GM23338 (cell line): Measurements from ENCODE around the gene ST8SIA1. TPM values are rescaled to one million over a fixed set of nuclear protein-coding genes. Genes with fewer than 3 reads are reported as not detected.

Experiments used
- ATAC-seq: fragments of 200-7000 bp; cut with Tn5 transposase; 3 replicates; pipeline ENCODE4 v1.9.1; 2020
- DNase-seq: peaks from one replicate; pipeline ENCODE4 v3.0.0-alpha.2; 2015; ENCODE audit warnings: low spot score
- H2AFZ ChIP-seq: fragments of 200-600 bp; sonication (generic); 2 replicates; pipeline ENCODE4 v1.8.0; 2016; ENCODE audit warnings: antibody characterized with exemption, mild to moderate bottlenecking, moderate library complexity
- H3F3A ChIP-seq: fragments of 200-600 bp; sonication (generic); replicated peaks from 2 replicates; pipeline ENCODE4 v1.8.0; 2017; ENCODE audit warnings: antibody characterized with exemption, mixed run types, low read depth
- H3K27ac ChIP-seq: fragments of 200-600 bp; sonication (generic); 2 replicates; pipeline ENCODE4 v1.6.1; 2016; ENCODE audit warnings: low read depth
- H3K27me3 ChIP-seq: fragments of 200-600 bp; sonication (generic); 2 replicates; pipeline ENCODE4 v1.8.0; 2016; ENCODE audit warnings: mild to moderate bottlenecking, mixed run types, moderate library complexity; ENCODE audit not compliant: insufficient read depth
- H3K36me3 ChIP-seq: fragments of 200-600 bp; sonication (generic); 2 replicates; pipeline ENCODE4 v1.8.0; 2016; ENCODE audit warnings: mild to moderate bottlenecking; ENCODE audit not compliant: insufficient read depth
- H3K4me1 ChIP-seq: fragments of 200-600 bp; sonication (generic); 2 replicates; pipeline ENCODE4 v1.8.0; 2016; ENCODE audit warnings: mild to moderate bottlenecking, moderate library complexity; ENCODE audit not compliant: insufficient read depth
- H3K4me2 ChIP-seq: fragments of 200-600 bp; sonication (generic); 2 replicates; pipeline ENCODE4 v1.7.1; 2017; ENCODE audit warnings: mixed run types
- H3K4me3 ChIP-seq: fragments of 200-600 bp; sonication (generic); 2 replicates; pipeline ENCODE4 v1.6.1; 2016; ENCODE audit warnings: mixed run types
- H3K79me2 ChIP-seq: fragments of 200-600 bp; sonication (generic); replicated peaks from 2 replicates; pipeline ENCODE4 v1.8.0; 2017; ENCODE audit warnings: mild to moderate bottlenecking; ENCODE audit not compliant: insufficient read depth
- H3K9me2 ChIP-seq: fragments of 200-600 bp; sonication (generic); 2 replicates; pipeline ENCODE4 v1.8.0; 2017; ENCODE audit not compliant: insufficient read depth
- H4K20me1 ChIP-seq: fragments of 200-600 bp; sonication (generic); replicated peaks from 2 replicates; pipeline ENCODE4 v1.8.0; 2017; ENCODE audit warnings: mild to moderate bottlenecking; ENCODE audit not compliant: insufficient read depth
- H3K27ac Mint-ChIP-seq: 2 replicates; pipeline ENCODE4 v1.8.0; 2020; ENCODE audit warnings: inconsistent platforms, mild to moderate bottlenecking, moderate library complexity, mixed read lengths
- H3K27me3 Mint-ChIP-seq: 3 replicates; pipeline ENCODE4 v1.8.0; 2022; ENCODE audit warnings: low read depth, mild to moderate bottlenecking, moderate library complexity, mixed read lengths, inconsistent platforms; ENCODE audit not compliant: insufficient read depth, poor library complexity
- H3K36me3 Mint-ChIP-seq: 3 replicates; pipeline ENCODE4 v1.8.0; 2021; ENCODE audit warnings: low read depth, mild to moderate bottlenecking, inconsistent platforms, moderate library complexity, mixed read lengths
- H3K4me1 Mint-ChIP-seq: 3 replicates; pipeline ENCODE4 v1.8.0; 2020; ENCODE audit warnings: mild to moderate bottlenecking, inconsistent platforms, mixed read lengths
- H3K4me3 Mint-ChIP-seq: 3 replicates; pipeline ENCODE4 v1.8.0; 2021; ENCODE audit warnings: moderate library complexity, mild to moderate bottlenecking, inconsistent platforms, mixed read lengths
- H3K9me3 Mint-ChIP-seq: 3 replicates; pipeline ENCODE4 v1.8.0; 2020; ENCODE audit warnings: moderate library complexity, mild to moderate bottlenecking, inconsistent platforms, mixed read lengths
- CTCF ChIP-seq, 2 experiments: fragments of 200-600 bp in 1 of 2; sonication (generic) in 1 of 2; conservative IDR thresholded peaks; 2 replicates each; pipeline versions ENCODE4 v1.5.1 to v1.6.1; 2016 to 2017; ENCODE audit warnings: antibody characterized with exemption in 2 of 2, low read depth in 2 of 2, mild to moderate bottlenecking in 2 of 2, moderate library complexity in 1 of 2
- EZH2phosphoT487 ChIP-seq: fragments of 200-600 bp; sonication (generic); IDR thresholded peaks from one replicate; pipeline ENCODE4 v1.8.1; 2018; ENCODE audit warnings: antibody characterized with exemption; ENCODE audit not compliant: unreplicated experiment
- NANOG ChIP-seq: IDR thresholded peaks from 2 replicates; pipeline ENCODE4 v1.6.1; 2016; ENCODE audit warnings: antibody characterized with exemption, borderline replicate concordance
- POLR2AphosphoS5 ChIP-seq: IDR thresholded peaks from 2 replicates; pipeline ENCODE4 v1.6.1; 2016; ENCODE audit warnings: antibody characterized with exemption, low read depth
- STAT1 ChIP-seq: IDR thresholded peaks from one replicate; pipeline ENCODE4 v1.6.1; 2016; ENCODE audit warnings: antibody characterized with exemption; ENCODE audit not compliant: unreplicated experiment
- ZNF114 ChIP-seq: fragments of 250-450 bp; sonication (Bioruptor Pico); IDR thresholded peaks from 2 replicates; pipeline ENCODE4 v1.5.0; 2020; ENCODE audit warnings: mild to moderate bottlenecking, moderate library complexity
- ZNF462 ChIP-seq: fragments of 250-450 bp; sonication (Bioruptor Pico); IDR thresholded peaks from 2 replicates; pipeline ENCODE4 v1.5.0; 2020; ENCODE audit warnings: mild to moderate bottlenecking, moderate library complexity
- long read RNA-seq: library from polyadenylated mRNA; unstranded; transcript quantifications from one replicate; pipeline ENCODE4 v2.0.0, GENCODE V29; 2020; ENCODE audit not compliant: unreplicated experiment
- polyA plus RNA-seq: library from polyadenylated mRNA; unstranded; fragments of >200 nt; fragmentation: Nextera tagmentation; extraction: Ambion mirVana; gene quantifications from 2 replicates; pipeline ENCODE4 v1.2.1, GENCODE V29; 2016
- total RNA-seq: library from RNA; depleted of rRNA; stranded (reverse); fragments of >200 nt; shearing (Covaris generic); gene quantifications from 2 replicates; pipeline ENCODE4 v1.2.3, GENCODE V29; 2014; rRNA removed

The ST8SIA1 gene
- 4.2 and 5.1 TPM in 2 replicates for total RNA-seq
- 2.1 and 2.5 TPM in 2 replicates for polyA plus RNA-seq
- long read RNA-seq = 0 reads

- H3K27ac ChIP-seq = no peak within 1 kb of the TSS
Observed at GRCh38 chr12:22334410-22335100, at the start of gene ST8SIA1. TSS of gene ST8SIA1 (minus strand) at chr12:22334707. CDS start at chr12:22334232, 475 bp downstream.

More at GRCh38 chr12:22334410-22335100, at the start of gene ST8SIA1:
- H3K36me3 Mint-ChIP-seq = no peaks in the 10 kb centered on the region; the same call in 2 of the 3 replicates
- no peaks in the 10 kb centered on the region for H3K9me3 Mint-ChIP-seq
- no peaks in the 10 kb centered on the region; the same call in 1 of the 2 replicates for H4K20me1 ChIP-seq
- no peaks in the 10 kb centered on the region for H3K9me2 ChIP-seq
- H3K27ac Mint-ChIP-seq = no peak within 1 kb of the TSS
- H2AFZ ChIP-seq = peak within 1 kb of the TSS; percentile 83
- DNase-seq (peak; percentile 77), ATAC-seq (peak; percentile 48)
- H3K27me3 Mint-ChIP-seq = peaks cover 32% of the 10 kb centered on the region
- peaks cover 11% of the 10 kb centered on the region; the same call in 2 of the 3 replicates for H3K4me1 Mint-ChIP-seq
- H3K4me3 Mint-ChIP-seq = peak within 1 kb of the TSS; percentile 85
- H3F3A ChIP-seq = 0 out of 2 replicates have a peak, but pooled peaks cover 3% of the 10 kb centered on the region
- TF ChIP-seq CTCF (conservative IDR thresholded peaks at IDR 0.05; ENCODE audit: low read depth in 2 of 2) = no peak
- TF ChIP-seq ZNF462 (CRISPR knock-in tag) = no peak
- no peak for TF ChIP-seq STAT1
- TF ChIP-seq POLR2AphosphoS5 = no peak
- TF ChIP-seq NANOG = no peak
- TF ChIP-seq ZNF114 (CRISPR knock-in tag) = no peak
- TF ChIP-seq EZH2phosphoT487 = no peak
- H3K4me1 ChIP-seq = peaks cover 6% of the 10 kb centered on the region
- no peaks in the 10 kb centered on the region for H3K36me3 ChIP-seq
- H3K79me2 ChIP-seq = no peaks in the 10 kb centered on the region
- H3K4me2 ChIP-seq = peak within 1 kb of the TSS; percentile 94
- peak within 1 kb of the TSS; percentile 90 for H3K4me3 ChIP-seq
- peaks cover 30% of the 10 kb centered on the region for H3K27me3 ChIP-seq
